Measurements from ENCODE around the gene IL4R.

DNA sequence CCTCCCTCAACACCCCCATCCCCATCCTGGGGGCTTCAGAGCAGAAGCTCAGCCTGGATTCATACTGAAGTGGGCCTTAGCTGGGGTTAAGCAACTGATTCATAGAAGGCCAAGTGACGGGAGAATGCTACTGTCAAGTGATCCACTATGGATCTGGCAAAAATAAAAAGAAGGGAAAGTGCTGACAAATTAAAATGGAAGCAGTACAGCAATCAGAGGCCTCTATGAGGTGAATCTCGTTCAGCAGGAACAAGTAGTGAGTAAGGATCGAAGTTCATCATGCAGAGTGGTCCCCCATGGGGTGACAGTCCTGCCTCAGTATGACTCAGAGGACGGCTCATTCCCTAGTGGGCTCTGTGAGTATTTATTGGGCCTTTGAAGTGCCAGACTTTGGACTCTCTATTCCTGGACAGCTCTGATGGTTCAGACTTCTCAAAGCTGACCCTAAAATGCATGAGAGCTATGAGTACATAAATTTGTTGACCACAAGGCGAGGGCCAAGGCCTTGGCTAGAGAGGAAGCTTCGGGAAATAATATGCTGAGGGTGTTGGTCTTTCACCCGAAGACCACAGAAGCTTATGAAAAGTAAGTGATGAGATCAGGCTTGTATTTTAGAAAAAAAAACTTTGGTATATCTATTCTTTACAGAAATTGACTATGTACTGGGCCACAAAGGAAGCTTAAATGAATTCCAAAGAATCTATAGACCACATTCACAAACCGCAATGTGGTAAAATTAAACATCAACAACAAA is 39.9 kb upstream of the IL4R start:
- no peak for TF ChIP-seq POLR2AphosphoS5 (IDR thresholded peaks at IDR 0.05)
- TF ChIP-seq, protein P1, sequence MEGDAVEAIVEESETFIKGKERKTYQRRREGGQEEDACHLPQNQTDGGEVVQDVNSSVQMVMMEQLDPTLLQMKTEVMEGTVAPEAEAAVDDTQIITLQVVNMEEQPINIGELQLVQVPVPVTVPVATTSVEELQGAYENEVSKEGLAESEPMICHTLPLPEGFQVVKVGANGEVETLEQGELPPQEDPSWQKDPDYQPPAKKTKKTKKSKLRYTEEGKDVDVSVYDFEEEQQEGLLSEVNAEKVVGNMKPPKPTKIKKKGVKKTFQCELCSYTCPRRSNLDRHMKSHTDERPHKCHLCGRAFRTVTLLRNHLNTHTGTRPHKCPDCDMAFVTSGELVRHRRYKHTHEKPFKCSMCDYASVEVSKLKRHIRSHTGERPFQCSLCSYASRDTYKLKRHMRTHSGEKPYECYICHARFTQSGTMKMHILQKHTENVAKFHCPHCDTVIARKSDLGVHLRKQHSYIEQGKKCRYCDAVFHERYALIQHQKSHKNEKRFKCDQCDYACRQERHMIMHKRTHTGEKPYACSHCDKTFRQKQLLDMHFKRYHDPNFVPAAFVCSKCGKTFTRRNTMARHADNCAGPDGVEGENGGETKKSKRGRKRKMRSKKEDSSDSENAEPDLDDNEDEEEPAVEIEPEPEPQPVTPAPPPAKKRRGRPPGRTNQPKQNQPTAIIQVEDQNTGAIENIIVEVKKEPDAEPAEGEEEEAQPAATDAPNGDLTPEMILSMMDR (IDR thresholded peaks at IDR 0.05), result no peak
